PC-3 (cell line): ENCODE data around the gene STMND1. TPM values are rescaled to one million over a fixed set of nuclear protein-coding genes. Genes with fewer than 3 reads are reported as not detected.

Source experiments
- ATAC-seq: fragments of 200-7000 bp; cut with Tn5 transposase; 2 replicates; pipeline ENCODE4 v1.9.1; 2020; ENCODE audit warnings: mild to moderate bottlenecking, moderate library complexity
- BruUV-seq: library from RNA; stranded (reverse); fragments of 400-500 nt; replicated peaks from 2 replicates; lab custom pipeline; 2021; lab: Mats Ljungman, UMichigan
- CTCF ChIA-PET: fragments of 300-600 bp; sonication (Branson Sonifier 250); formaldehyde crosslinking; loops from one replicate; lab custom pipeline; 2022; ENCODE audit warnings: antibody characterized with exemption; lab: Charles Lee
- POLR2A ChIA-PET: fragments of 300-600 bp; sonication (Branson Sonifier 250); formaldehyde crosslinking; loops from one replicate; lab custom pipeline; 2022; ENCODE audit warnings: antibody characterized with exemption; ENCODE audit not compliant: unreplicated experiment; lab: Charles Lee
- DNase-seq: peaks from one replicate; pipeline ENCODE4 v3.0.0-alpha.2; 2015
- H2AFZ ChIP-seq: fragments of 300-600 bp; sonication (generic); 2 replicates; pipeline ENCODE4 v1.6.0; 2016; ENCODE audit warnings: antibody characterized with exemption, low read length
- H3F3A ChIP-seq: fragments of 300-600 bp; sonication (generic); one replicate; pipeline ENCODE4 v1.6.0; 2017; ENCODE audit warnings: antibody characterized with exemption, low read length, control low read depth, mild to moderate bottlenecking; ENCODE audit not compliant: unreplicated experiment
- H3K27ac ChIP-seq: fragments of 300-600 bp; sonication (generic); 2 replicates; pipeline ENCODE4 v1.5.1; 2016; ENCODE audit warnings: mild to moderate bottlenecking, low read length
- H3K27me3 ChIP-seq: fragments of 300-600 bp; sonication (generic); 2 replicates; pipeline ENCODE4 v1.6.1; 2016; ENCODE audit warnings: low read length, mixed read lengths
- H3K36me3 ChIP-seq: fragments of 300-600 bp; sonication (generic); 2 replicates; pipeline ENCODE4 v1.6.1; 2016; ENCODE audit warnings: low read depth, mixed run types, low read length, mixed read lengths
- H3K4me1 ChIP-seq: fragments of 300-600 bp; sonication (generic); 2 replicates; pipeline ENCODE4 v1.5.1; 2016; ENCODE audit warnings: low read length; ENCODE audit not compliant: insufficient read depth
- H3K4me2 ChIP-seq: fragments of 300-600 bp; sonication (generic); 2 replicates; pipeline ENCODE4 v1.6.0; 2016; ENCODE audit warnings: low read length
- H3K4me3 ChIP-seq: fragments of 300-600 bp; sonication (generic); 2 replicates; pipeline ENCODE4 v1.5.1; 2016; ENCODE audit warnings: mild to moderate bottlenecking, low read length, mixed read lengths
- H3K79me2 ChIP-seq: fragments of 300-600 bp; sonication (generic); 2 replicates; pipeline ENCODE4 v1.6.1; 2017; ENCODE audit warnings: low read length, mixed read lengths
- H3K9ac ChIP-seq: fragments of 300-600 bp; sonication (generic); 2 replicates; pipeline ENCODE4 v1.6.0; 2016; ENCODE audit warnings: mild to moderate bottlenecking, low read length
- H3K9me2 ChIP-seq: fragments of 300-600 bp; sonication (generic); replicated peaks from 2 replicates; pipeline ENCODE4 v1.6.1; 2016; ENCODE audit warnings: mixed run types, low read length, mixed read lengths
- H3K9me3 ChIP-seq: fragments of 300-600 bp; sonication (generic); 2 replicates; pipeline ENCODE4 v1.6.1; 2016; ENCODE audit warnings: low read length, mixed read lengths
- H4K20me1 ChIP-seq: fragments of 300-600 bp; sonication (generic); 2 replicates; pipeline ENCODE4 v1.6.1; 2016; ENCODE audit warnings: low read length, mixed read lengths
- EZH2 ChIP-seq: fragments of 300-600 bp; sonication (generic); IDR thresholded peaks from one replicate; pipeline ENCODE4 v1.6.1; 2017; ENCODE audit warnings: antibody characterized with exemption, mild to moderate bottlenecking, low read length; ENCODE audit not compliant: unreplicated experiment
- EZH2phosphoT487 ChIP-seq: fragments of 300-600 bp; sonication (generic); IDR thresholded peaks from 2 replicates; pipeline ENCODE4 v1.6.1; 2018; ENCODE audit warnings: mild to moderate bottlenecking, antibody characterized with exemption, low read length, borderline replicate concordance
- intact Hi-C: fragments of 100-400 bp; cut with micrococcal nuclease; formaldehyde crosslinking; loops from 2 replicates; pipeline ENCODE4 v1.9.0; 2023
- total RNA-seq: library from RNA; depleted of rRNA; stranded (reverse); fragments of >200 nt; gene quantifications from 2 replicates; pipeline ENCODE4 v1.2.3, GENCODE V29; 2014
- TF ChIP-seq, protein P1 (sequence below): fragments of 300-600 bp; sonication (generic); conservative IDR thresholded peaks from 2 replicates; pipeline ENCODE4 v1.5.1; 2017; ENCODE audit warnings: antibody characterized with exemption, low read depth, mild to moderate bottlenecking, low read length

STMND1 gene
- total RNA-seq, 1 experiment from 2014 or later = not detected

DNA sequence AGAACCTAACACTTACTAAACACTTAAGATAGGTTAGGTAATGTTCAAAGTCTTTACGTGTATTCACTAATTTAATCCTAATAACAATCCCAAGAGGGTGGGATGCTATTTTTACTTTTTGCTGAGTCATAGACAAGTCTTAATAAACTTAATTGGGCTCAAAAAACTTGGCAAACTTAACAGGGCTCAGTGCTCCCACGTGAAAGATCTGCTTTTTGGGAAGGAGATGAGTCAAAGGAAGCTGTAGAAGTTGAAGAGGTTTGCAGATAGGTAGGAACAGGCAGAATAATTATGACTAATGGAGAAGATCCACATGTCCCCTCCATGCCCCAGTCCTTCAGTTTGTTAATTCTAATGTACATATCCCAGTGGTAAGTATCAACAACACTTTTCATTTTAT lies 44.5 kb upstream of the STMND1 start:
- Histone ChIP-seq H3K4me3 (no peak overlapping the region), H3K79me2 (no peaks in the 10 kb centered on the region), H3K9me3 (no peaks in the 10 kb centered on the region), H3K27me3 (no peaks in the 10 kb centered on the region), H3F3A (no peaks in the 10 kb centered on the region), H3K36me3 (no peaks in the 10 kb centered on the region), H3K4me1 (peaks cover 22% of the 10 kb centered on the region), H3K27ac (no peak overlapping the region), H3K9me2 (0 out of 2 replicates have a peak, but pooled peaks cover 1% of the 10 kb centered on the region), H3K9ac (no peak overlapping the region), H4K20me1 (no peaks in the 10 kb centered on the region), H2AFZ (no peak overlapping the region), H3K4me2 (no peak overlapping the region)
- DNase-seq (peak; percentile 59), ATAC-seq (peak; percentile 58; the same call in 1 of the 2 replicates)
- TF ChIP-seq EZH2phosphoT487 (no peak), EZH2 (no peak)
- TF ChIP-seq, protein P1, sequence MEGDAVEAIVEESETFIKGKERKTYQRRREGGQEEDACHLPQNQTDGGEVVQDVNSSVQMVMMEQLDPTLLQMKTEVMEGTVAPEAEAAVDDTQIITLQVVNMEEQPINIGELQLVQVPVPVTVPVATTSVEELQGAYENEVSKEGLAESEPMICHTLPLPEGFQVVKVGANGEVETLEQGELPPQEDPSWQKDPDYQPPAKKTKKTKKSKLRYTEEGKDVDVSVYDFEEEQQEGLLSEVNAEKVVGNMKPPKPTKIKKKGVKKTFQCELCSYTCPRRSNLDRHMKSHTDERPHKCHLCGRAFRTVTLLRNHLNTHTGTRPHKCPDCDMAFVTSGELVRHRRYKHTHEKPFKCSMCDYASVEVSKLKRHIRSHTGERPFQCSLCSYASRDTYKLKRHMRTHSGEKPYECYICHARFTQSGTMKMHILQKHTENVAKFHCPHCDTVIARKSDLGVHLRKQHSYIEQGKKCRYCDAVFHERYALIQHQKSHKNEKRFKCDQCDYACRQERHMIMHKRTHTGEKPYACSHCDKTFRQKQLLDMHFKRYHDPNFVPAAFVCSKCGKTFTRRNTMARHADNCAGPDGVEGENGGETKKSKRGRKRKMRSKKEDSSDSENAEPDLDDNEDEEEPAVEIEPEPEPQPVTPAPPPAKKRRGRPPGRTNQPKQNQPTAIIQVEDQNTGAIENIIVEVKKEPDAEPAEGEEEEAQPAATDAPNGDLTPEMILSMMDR = no peak
- POLR2A ChIA-PET = no interaction called here
- CTCF ChIA-PET = no interaction called here
- intact Hi-C loops = no loop called here
- BruUV-seq = no TSS peak

DNA sequence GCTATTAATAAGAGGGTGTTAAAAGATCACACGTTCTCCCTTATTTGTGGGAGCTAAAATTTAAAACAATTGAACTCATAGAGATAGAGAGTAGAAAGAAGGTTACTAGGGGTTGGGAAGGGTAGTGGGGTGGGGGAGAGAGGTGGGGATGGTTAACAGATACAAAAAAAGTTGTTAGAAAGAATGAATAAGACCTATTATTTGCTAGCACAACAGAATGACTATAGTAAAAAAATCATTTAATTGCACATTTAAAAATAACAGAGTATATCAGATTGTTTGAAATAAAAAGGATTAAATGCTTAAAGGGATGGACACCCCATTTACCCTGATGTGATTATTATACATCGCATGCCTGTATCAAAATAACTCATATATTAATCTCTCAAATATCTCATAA lies 43.3 kb upstream of the STMND1 start:
- H3F3A ChIP-seq = no peaks in the 10 kb centered on the region
- intact Hi-C loops = no loop called here
- no TSS peak for BruUV-seq
- ChIA-PET CTCF (no interaction called here), POLR2A (no interaction called here)
- H3K9me3 ChIP-seq = no peaks in the 10 kb centered on the region
- TF ChIP-seq EZH2phosphoT487 (no peak), EZH2 (no peak)
- TF ChIP-seq, protein P1 = no peak
- H4K20me1 ChIP-seq = no peaks in the 10 kb centered on the region
- no peak overlapping the region for H3K4me2 ChIP-seq
- 0 out of 2 replicates have a peak, but pooled peaks cover 5% of the 10 kb centered on the region for H3K9me2 ChIP-seq
- H3K4me1 ChIP-seq = peaks cover 22% of the 10 kb centered on the region
- H3K9ac ChIP-seq = no peak overlapping the region
- H2AFZ ChIP-seq = no peak overlapping the region
- no peak overlapping the region for H3K4me3 ChIP-seq
- ATAC-seq (no peak), DNase-seq (no peak)
- no peaks in the 10 kb centered on the region for H3K36me3 ChIP-seq
- H3K27ac ChIP-seq = no peak overlapping the region
- no peaks in the 10 kb centered on the region for H3K79me2 ChIP-seq
- H3K27me3 ChIP-seq = no peaks in the 10 kb centered on the region

DNA sequence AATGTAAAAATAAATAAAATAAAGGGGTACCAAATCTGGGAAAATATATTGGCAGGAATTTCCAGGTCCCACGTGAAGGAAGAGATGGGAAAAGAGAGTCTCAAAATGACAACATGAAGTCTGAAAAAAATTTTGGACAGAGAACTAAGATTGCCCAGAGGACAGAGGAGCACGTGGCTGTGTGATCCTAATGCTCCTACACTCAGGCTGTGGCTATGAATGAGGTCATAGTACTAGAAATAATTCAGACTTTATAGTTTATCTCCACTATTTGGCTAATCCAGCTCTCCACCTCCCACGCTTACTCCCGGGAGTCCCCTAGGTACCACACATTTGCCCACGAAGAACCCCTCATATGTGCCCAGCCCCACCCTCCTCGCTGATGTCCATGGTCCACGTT lies 42.8 kb upstream of the STMND1 start:
- H3K27me3 ChIP-seq = no peaks in the 10 kb centered on the region
- no peaks in the 10 kb centered on the region for H3K36me3 ChIP-seq
- DNase-seq (no peak), ATAC-seq (no peak)
- TF ChIP-seq EZH2phosphoT487 (no peak), EZH2 (no peak)
- TF ChIP-seq, protein P1 = no peak
- H3K4me2 ChIP-seq = no peak overlapping the region
- peaks cover 22% of the 10 kb centered on the region for H3K4me1 ChIP-seq
- no peaks in the 10 kb centered on the region for H3K9me3 ChIP-seq
- ChIA-PET POLR2A (no interaction called here), CTCF (no interaction called here)
- no peak overlapping the region for H2AFZ ChIP-seq
- no peaks in the 10 kb centered on the region for H3F3A ChIP-seq
- H3K79me2 ChIP-seq = no peaks in the 10 kb centered on the region
- no TSS peak for BruUV-seq
- H3K9me2 ChIP-seq = 0 out of 2 replicates have a peak, but pooled peaks cover 5% of the 10 kb centered on the region
- no peak overlapping the region for H3K4me3 ChIP-seq
- H4K20me1 ChIP-seq = no peaks in the 10 kb centered on the region
- H3K27ac ChIP-seq = no peak overlapping the region
- H3K9ac ChIP-seq = no peak overlapping the region
- intact Hi-C loops = no loop called here
